Neural cell (in vitro differentiated cells): ENCODE data around the gene OTUB2. TPM values are rescaled to one million over a fixed set of nuclear protein-coding genes. Genes with fewer than 3 reads are reported as not detected.

Source experiments
- H2AFZ ChIP-seq: fragments of 200-600, 300-800 bp; sonication (generic), shearing (Covaris generic); 2 replicates; pipeline ENCODE4 v1.6.0; 2014; ENCODE audit warnings: low read depth, mild to moderate bottlenecking, antibody characterized with exemption, low read length, moderate library complexity
- H3F3A ChIP-seq: fragments of 200-600 bp; shearing (Covaris generic); 2 replicates; pipeline ENCODE4 v1.6.1; 2016; ENCODE audit warnings: mild to moderate bottlenecking, moderate library complexity, mixed read lengths, antibody characterized with exemption, low read length; ENCODE audit not compliant: insufficient read depth, poor library complexity, severe bottlenecking
- H3K27ac ChIP-seq: fragments of 200-600, 300-800 bp; sonication (generic), shearing (Covaris generic); 2 replicates; pipeline ENCODE4 v1.5.1; 2014; ENCODE audit warnings: mild to moderate bottlenecking, low read length, moderate library complexity
- H3K27me3 ChIP-seq: fragments of 300-800, 200-600 bp; sonication (generic), shearing (Covaris generic); 2 replicates; pipeline ENCODE4 v1.6.0; 2014; ENCODE audit warnings: mild to moderate bottlenecking, low read depth, low read length, moderate library complexity; ENCODE audit not compliant: insufficient read depth
- H3K36me3 ChIP-seq: fragments of 300-800, 200-600 bp; sonication (generic), shearing (Covaris generic); 2 replicates; pipeline ENCODE4 v1.5.1; 2014; ENCODE audit warnings: mild to moderate bottlenecking, antibody characterized with exemption, low read length, moderate library complexity; ENCODE audit not compliant: insufficient read depth
- H3K4me2 ChIP-seq: fragments of 300-800, 200-600 bp; sonication (generic), shearing (Covaris generic); 2 replicates; pipeline ENCODE4 v1.6.0; 2014; ENCODE audit warnings: mild to moderate bottlenecking, low read length
- H3K4me3 ChIP-seq: fragments of 300-800, 200-600 bp; sonication (generic), shearing (Covaris generic); 2 replicates; pipeline ENCODE4 v1.5.1; 2014; ENCODE audit warnings: mild to moderate bottlenecking, low read length, moderate library complexity
- H3K79me2 ChIP-seq: fragments of 200-600 bp; shearing (Covaris generic); replicated peaks from 2 replicates; pipeline ENCODE4 v1.6.0; 2014; ENCODE audit warnings: mild to moderate bottlenecking, low read length, moderate library complexity; ENCODE audit not compliant: insufficient read depth
- H3K9ac ChIP-seq: fragments of 300-800, 200-600 bp; sonication (generic), shearing (Covaris generic); 2 replicates; pipeline ENCODE4 v1.6.1; 2016; ENCODE audit warnings: mild to moderate bottlenecking, low read length, mixed read lengths
- H3K9me2 ChIP-seq: fragments of 200-600 bp; shearing (Covaris generic); 2 replicates; pipeline ENCODE4 v1.6.1; 2016; ENCODE audit warnings: mild to moderate bottlenecking, low read length, mixed read lengths; ENCODE audit not compliant: insufficient read depth
- H3K9me3 ChIP-seq: fragments of 200-600, 300-800 bp; sonication (generic), shearing (Covaris generic); 2 replicates; pipeline ENCODE4 v1.6.1; 2016; ENCODE audit warnings: mild to moderate bottlenecking, mixed run types, low read length, moderate library complexity, mixed read lengths
- H4K20me1 ChIP-seq: fragments of 200-600 bp; shearing (Covaris generic); 2 replicates; pipeline ENCODE4 v1.6.1; 2016; ENCODE audit warnings: mild to moderate bottlenecking, mixed run types; ENCODE audit not compliant: insufficient read depth
- CTCF ChIP-seq: fragments of 450-650 bp; IDR thresholded peaks from 2 replicates; pipeline ENCODE4 v1.5.1; 2014; ENCODE audit warnings: antibody characterized with exemption, mild to moderate bottlenecking, moderate library complexity; ENCODE audit not compliant: poor library complexity, severe bottlenecking
- EP300 ChIP-seq: fragments of 450-650 bp; conservative IDR thresholded peaks from 2 replicates; pipeline ENCODE4 v1.6.1; 2014; ENCODE audit warnings: antibody characterized with exemption, mild to moderate bottlenecking, moderate library complexity; ENCODE audit not compliant: poor library complexity, severe bottlenecking
- MXI1 ChIP-seq: fragments of 450-650 bp; conservative IDR thresholded peaks from 2 replicates; pipeline ENCODE4 v1.6.1; 2014; ENCODE audit warnings: antibody characterized with exemption, mild to moderate bottlenecking; ENCODE audit not compliant: poor library complexity, severe bottlenecking
- POLR2AphosphoS5 ChIP-seq: IDR thresholded peaks from 2 replicates; pipeline ENCODE4 v1.6.1; 2012
- RAD21 ChIP-seq: fragments of 450-650 bp; conservative IDR thresholded peaks from 2 replicates; pipeline ENCODE4 v1.6.1; 2014; ENCODE audit warnings: antibody characterized with exemption, mild to moderate bottlenecking, moderate library complexity
- REST ChIP-seq: IDR thresholded peaks from 2 replicates; pipeline ENCODE4 v1.6.1; 2012; ENCODE audit warnings: borderline replicate concordance
- SMC3 ChIP-seq: fragments of 450-650 bp; conservative IDR thresholded peaks from 2 replicates; pipeline ENCODE4 v1.6.1; 2014; ENCODE audit warnings: antibody characterized with exemption, mild to moderate bottlenecking, moderate library complexity; ENCODE audit not compliant: poor library complexity
- TAF1 ChIP-seq: IDR thresholded peaks from 2 replicates; pipeline ENCODE4 v1.6.1; 2012; ENCODE audit warnings: low read depth
- polyA plus RNA-seq: library from polyadenylated mRNA; depleted of rRNA; stranded (reverse); fragments of >200 nt; gene quantifications from 2 replicates; pipeline ENCODE4 v1.2.3, GENCODE V29; 2014

OTUB2 gene
- polyA plus RNA-seq, 1 donor from 2014 or later = 2.5 TPM

- H3K4me3 ChIP-seq = no peak overlapping the region
- H3K36me3 ChIP-seq = no peaks in the 10 kb centered on the region
- no peaks in the 10 kb centered on the region for H3K79me2 ChIP-seq
- H3F3A ChIP-seq = no peaks in the 10 kb centered on the region
- H4K20me1 ChIP-seq = no peaks in the 10 kb centered on the region
- no peak overlapping the region for H3K4me2 ChIP-seq
- H3K27me3 ChIP-seq = no peaks in the 10 kb centered on the region
- H3K9ac ChIP-seq = no peak overlapping the region
- H2AFZ ChIP-seq = no peak overlapping the region
- H3K9me3 ChIP-seq = no peaks in the 10 kb centered on the region
- no peak overlapping the region for H3K27ac ChIP-seq
- TF ChIP-seq RAD21 (no peak), CTCF (no peak), EP300 (no peak), TAF1 (no peak), SMC3 (no peak), REST (no peak), MXI1 (no peak), POLR2AphosphoS5 (no peak)
- no peaks in the 10 kb centered on the region for H3K9me2 ChIP-seq
Measured at GRCh38 chr14:94022532-94023411, 3.4 kb upstream of the OTUB2 start.

- no peaks in the 10 kb centered on the region for H3K9me2 ChIP-seq
- no peaks in the 10 kb centered on the region for H3K27me3 ChIP-seq
- H3K36me3 ChIP-seq = no peaks in the 10 kb centered on the region
- no peaks in the 10 kb centered on the region for H3F3A ChIP-seq
- no peak overlapping the region for H2AFZ ChIP-seq
- no peaks in the 10 kb centered on the region for H3K9me3 ChIP-seq
- no peaks in the 10 kb centered on the region for H4K20me1 ChIP-seq
- H3K79me2 ChIP-seq = no peaks in the 10 kb centered on the region
- no peak for TF ChIP-seq SMC3
- no peak for TF ChIP-seq TAF1
- no peak overlapping the region for H3K9ac ChIP-seq
- H3K27ac ChIP-seq = no peak overlapping the region
- H3K4me2 ChIP-seq = no peak overlapping the region
- no peak overlapping the region for H3K4me3 ChIP-seq
Measured at GRCh38 chr14:94024549-94024948, 1.6 kb upstream of the OTUB2 start.
